Coronary artery (tissue), 2 donors: ENCODE results near the gene RFX4.
"Not testable (repeated sequence)": the region's sequence is repeated elsewhere in the genome, so short reads cannot be mapped to it uniquely, and the experiment has no call there.

Experiments
- DNase-seq: peaks from one replicate; pipeline ENCODE4 v3.0.0-alpha.2; 2017; ENCODE audit warnings: low spot score
- H3K27ac ChIP-seq, 2 donors: fragments of 200-600 bp; sonication (generic); one replicate each; pipeline ENCODE4 v1.5.1; 2016 to 2019
- H3K4me3 ChIP-seq: fragments of 200-600 bp; sonication (generic); 2 replicates; pipeline ENCODE4 v1.5.1; 2016; ENCODE audit warnings: mild to moderate bottlenecking, moderate library complexity
- TF ChIP-seq, protein P1 (sequence below): fragments of 200-600 bp; sonication (generic); IDR thresholded peaks from one replicate; pipeline ENCODE4 v1.5.1; 2019; ENCODE audit warnings: antibody characterized with exemption

The RFX4 gene

DNA sequence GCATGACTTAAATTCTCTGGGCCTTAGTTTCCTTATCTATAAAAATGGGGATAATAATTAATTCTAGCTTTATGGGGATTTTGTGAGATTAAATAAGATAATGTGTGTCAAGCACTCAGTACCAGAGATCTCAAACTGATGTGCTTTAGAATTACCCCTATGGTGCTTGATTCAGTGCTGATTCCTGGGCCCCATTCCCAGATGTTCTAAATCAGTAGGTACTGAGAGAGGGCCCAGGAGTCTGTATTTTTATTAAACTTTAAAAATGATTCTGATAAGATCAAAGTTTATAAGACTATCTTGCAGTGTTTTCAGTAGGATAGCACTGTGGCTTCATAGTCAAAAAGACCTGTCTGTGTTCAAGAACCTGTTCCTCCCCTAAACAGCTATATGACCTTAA lies 102.6 kb downstream of the RFX4 start:
- no peak for DNase-seq
- no peak overlapping the region for H3K27ac ChIP-seq
- no peak overlapping the region for H3K4me3 ChIP-seq
- TF ChIP-seq, protein P1, sequence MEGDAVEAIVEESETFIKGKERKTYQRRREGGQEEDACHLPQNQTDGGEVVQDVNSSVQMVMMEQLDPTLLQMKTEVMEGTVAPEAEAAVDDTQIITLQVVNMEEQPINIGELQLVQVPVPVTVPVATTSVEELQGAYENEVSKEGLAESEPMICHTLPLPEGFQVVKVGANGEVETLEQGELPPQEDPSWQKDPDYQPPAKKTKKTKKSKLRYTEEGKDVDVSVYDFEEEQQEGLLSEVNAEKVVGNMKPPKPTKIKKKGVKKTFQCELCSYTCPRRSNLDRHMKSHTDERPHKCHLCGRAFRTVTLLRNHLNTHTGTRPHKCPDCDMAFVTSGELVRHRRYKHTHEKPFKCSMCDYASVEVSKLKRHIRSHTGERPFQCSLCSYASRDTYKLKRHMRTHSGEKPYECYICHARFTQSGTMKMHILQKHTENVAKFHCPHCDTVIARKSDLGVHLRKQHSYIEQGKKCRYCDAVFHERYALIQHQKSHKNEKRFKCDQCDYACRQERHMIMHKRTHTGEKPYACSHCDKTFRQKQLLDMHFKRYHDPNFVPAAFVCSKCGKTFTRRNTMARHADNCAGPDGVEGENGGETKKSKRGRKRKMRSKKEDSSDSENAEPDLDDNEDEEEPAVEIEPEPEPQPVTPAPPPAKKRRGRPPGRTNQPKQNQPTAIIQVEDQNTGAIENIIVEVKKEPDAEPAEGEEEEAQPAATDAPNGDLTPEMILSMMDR = no peak

DNA sequence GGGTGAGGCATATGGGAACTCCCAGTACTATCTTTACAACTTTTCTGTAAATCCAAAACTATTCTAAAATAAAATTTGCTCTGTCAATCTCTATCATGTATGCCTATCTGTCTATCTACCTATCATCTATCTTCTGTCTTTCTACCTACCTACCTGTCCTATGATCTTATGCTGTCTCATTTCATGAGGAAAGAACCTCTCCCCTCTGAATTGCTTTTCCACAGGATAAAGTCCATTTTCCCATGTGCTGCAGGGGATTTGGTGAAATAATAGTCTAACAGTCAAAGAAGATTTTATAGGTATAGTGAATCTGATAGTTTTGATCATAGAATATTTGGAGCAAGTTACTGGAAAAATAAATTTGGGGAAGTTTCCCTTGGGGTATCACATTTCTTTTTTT lies 104.9 kb downstream of the RFX4 start:
- Histone ChIP-seq H3K27ac (no peak overlapping the region), H3K4me3 (no peak overlapping the region)
- no peak for DNase-seq
- TF ChIP-seq, protein P1 = no peak

DNA sequence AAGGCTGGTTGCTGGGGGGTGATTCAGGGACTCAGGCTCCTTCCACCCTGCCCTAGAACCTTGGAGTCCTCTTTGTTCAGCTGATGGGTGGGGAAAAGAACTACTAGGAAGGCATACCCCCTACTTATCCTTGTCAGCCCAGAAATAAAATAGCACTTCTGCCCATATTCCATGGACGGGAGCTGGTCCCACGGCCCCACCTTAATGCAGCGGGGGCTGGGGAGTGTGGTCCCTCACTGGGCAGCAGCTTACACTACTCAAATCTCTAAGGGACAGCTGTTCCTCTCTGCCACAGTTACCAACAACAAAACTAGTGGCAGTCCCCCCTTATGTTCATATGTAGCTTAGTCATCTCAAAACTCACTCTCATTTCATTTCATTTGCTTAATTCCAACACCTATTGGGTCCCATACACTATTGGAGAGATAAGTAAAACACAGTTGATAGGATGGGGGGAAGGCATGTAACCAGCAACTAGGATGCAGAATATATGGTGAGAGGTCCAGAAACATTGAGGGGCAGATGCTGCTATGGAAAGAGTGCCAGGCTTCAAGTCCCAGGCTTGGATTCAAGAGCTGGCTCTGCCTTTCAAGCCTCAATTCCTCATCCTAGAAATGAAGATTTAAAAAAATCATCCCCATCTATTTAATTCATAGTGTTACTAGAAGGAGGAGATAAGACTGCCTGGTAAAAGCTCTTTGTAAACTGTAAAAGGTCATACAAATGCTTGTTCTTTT lies 107.9 kb downstream of the RFX4 start:
- H3K27ac ChIP-seq = no peak overlapping the region
- TF ChIP-seq, protein P1 = no peak
- no peak for DNase-seq
- H3K4me3 ChIP-seq = no peak overlapping the region

GRCh38 chr12:106692033-106692432 lies 109.2 kb downstream of the RFX4 start:
- H3K4me3 ChIP-seq, H3K27ac ChIP-seq, DNase-seq: not testable (repeated sequence)

- TF ChIP-seq, protein P1 = no peak
- no peak overlapping the region for H3K27ac ChIP-seq
- H3K4me3 ChIP-seq = no peak overlapping the region
- no peak for DNase-seq
Measured at GRCh38 chr12:106692896-106693820, 110.4 kb downstream of the RFX4 start.

- no peak for DNase-seq
- TF ChIP-seq, protein P1 = no peak
- Histone ChIP-seq H3K27ac (no peak overlapping the region), H3K4me3 (no peak overlapping the region)
Measured at GRCh38 chr12:106696071-106696470, 113.3 kb downstream of the RFX4 start.

DNA sequence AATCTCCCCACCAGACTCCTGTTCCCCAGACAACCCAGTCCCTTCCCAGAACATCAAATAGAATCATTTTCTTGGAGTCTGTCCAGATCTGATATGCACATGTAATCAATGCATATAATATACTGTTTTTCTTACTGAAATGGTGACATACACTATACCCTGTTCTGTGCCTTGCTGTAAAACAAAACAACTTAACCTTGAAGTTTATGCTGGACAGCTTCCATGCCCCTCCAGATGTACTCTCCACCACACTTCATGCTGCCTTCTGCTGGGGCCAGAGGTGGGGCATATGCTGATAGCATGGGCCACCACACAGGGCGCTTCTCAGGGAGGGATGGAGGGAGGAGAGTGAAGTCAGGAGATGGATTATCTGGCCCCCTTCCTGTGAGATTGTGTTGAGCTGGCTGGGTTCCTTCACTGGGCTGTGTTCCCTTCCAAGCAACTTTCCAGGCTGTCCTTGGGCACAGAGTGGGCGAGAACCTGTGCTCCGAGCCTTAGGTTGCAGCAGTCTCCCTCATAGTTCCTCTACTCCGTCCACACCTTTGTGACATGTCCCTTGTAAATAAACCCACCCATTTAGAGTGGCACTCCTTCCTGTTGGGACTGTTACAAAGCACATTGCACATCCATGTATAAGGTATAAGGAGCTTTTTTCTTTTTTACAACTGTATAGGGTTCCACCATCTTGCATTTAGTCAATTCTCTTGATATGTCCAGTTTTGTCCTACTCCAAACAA lies 114.0 kb downstream of the RFX4 start:
- no peak for DNase-seq
- TF ChIP-seq, protein P1 = no peak

More for the DNA sequence above, 114.0 kb downstream of the RFX4 start:
- Histone ChIP-seq H3K4me3 (no peak overlapping the region), H3K27ac (no peak overlapping the region)
